Stimulated activated CD8-positive, alpha-beta memory T cell treated with anti-CD3 and anti-CD28 coated beads, Interleukin-2, amount 100 ng/mL, for 1 hour (primary cell): ENCODE results near the gene HOXC9.
A peak's percentile ranks its signal among the peaks of the same experiment; 100 is the strongest.

Source experiments
- DNase-seq, 2 donors: peaks; one replicate each; pipeline ENCODE4 v3.0.0-alpha.2; 2020; ENCODE audit warnings: low read depth in 2 of 2

The HOXC9 gene

DNA sequence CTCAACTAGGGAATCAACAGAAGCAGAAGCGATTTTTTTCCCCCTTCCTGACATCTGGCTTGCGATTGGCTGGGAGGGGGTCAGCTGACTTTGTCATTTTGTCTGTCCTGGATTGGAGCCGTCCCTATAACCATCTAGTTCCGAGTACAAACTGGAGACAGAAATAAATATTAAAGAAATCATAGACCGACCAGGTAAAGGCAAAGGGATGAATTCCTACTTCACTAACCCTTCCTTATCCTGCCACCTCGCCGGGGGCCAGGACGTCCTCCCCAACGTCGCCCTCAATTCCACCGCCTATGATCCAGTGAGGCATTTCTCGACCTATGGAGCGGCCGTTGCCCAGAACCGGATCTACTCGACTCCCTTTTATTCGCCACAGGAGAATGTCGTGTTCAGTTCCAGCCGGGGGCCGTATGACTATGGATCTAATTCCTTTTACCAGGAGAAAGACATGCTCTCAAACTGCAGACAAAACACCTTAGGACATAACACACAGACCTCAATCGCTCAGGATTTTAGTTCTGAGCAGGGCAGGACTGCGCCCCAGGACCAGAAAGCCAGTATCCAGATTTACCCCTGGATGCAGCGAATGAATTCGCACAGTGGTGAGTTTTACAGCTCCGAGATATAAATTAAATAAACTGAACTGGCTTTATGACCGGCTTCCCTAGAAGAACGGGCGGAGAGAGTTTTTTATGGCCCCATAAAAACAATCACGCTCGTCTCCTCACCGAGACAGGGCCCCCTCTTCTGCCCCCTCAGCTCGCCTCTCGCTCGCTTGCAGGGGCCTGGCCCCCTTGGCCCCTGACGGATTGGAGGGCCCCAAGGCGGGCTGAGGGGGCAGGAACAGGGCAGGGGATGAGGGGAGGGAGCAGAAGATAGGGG is 28.6 kb downstream of the HOXC9 start, which contains the start of gene HOXC6:
HOXC6 (plus strand) TSS at position 127 of the 888 bp plus-strand sequence; CDS start at position 209, 82 bp downstream.
- no peak for DNase-seq

DNA sequence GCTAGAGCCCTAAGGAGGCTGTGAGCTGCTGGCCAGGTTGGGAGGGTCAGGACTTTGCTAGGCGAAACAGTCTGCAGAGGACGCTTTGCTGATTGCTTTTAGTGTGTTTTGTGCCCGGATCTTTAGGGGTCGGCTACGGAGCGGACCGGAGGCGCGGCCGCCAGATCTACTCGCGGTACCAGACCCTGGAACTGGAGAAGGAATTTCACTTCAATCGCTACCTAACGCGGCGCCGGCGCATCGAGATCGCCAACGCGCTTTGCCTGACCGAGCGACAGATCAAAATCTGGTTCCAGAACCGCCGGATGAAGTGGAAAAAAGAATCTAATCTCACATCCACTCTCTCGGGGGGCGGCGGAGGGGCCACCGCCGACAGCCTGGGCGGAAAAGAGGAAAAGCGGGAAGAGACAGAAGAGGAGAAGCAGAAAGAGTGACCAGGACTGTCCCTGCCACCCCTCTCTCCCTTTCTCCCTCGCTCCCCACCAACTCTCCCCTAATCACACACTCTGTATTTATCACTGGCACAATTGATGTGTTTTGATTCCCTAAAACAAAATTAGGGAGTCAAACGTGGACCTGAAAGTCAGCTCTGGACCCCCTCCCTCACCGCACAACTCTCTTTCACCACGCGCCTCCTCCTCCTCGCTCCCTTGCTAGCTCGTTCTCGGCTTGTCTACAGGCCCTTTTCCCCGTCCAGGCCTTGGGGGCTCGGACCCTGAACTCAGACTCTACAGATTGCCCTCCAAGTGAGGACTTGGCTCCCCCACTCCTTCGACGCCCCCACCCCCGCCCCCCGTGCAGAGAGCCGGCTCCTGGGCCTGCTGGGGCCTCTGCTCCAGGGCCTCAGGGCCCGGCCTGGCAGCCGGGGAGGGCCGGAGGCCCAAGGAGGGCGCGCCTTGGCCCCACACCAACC is 29.8 kb downstream of the HOXC9 start:
- no peak for DNase-seq

DNA sequence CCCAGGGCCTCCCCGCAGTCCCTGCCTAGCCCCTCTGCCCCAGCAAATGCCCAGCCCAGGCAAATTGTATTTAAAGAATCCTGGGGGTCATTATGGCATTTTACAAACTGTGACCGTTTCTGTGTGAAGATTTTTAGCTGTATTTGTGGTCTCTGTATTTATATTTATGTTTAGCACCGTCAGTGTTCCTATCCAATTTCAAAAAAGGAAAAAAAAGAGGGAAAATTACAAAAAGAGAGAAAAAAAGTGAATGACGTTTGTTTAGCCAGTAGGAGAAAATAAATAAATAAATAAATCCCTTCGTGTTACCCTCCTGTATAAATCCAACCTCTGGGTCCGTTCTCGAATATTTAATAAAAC is 30.5 kb downstream of the HOXC9 start:
- no peak for DNase-seq

DNA sequence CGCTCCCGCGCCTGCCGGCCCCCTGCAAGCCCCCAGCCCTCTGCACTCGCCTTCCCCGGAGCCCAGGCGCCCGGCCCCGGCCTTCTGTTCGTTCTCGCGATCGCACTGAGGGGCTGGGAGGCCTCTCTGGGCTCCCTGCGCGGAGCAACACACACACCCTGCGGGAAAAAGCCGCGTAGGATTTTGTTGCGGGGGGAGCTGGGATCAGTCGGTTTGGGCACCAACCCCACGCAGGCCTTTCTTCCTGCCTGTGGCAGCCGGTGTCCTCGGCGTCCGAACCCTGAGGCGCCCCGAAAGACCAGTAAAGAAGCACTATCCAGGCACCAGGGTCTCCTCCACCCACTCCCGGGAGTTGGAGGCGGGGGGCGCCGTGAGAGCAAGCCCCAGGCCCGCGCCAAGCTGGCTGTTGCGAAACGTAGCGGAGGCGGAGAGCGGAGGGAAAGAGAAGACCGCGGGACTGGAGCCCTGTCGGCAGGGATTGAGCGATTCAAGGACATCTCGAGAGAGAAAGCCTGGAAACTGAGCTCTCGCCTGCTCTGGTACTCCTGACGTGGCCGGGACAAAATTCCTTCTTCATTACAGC is 31.0 kb downstream of the HOXC9 start:
- DNase-seq, result no peak

DNA sequence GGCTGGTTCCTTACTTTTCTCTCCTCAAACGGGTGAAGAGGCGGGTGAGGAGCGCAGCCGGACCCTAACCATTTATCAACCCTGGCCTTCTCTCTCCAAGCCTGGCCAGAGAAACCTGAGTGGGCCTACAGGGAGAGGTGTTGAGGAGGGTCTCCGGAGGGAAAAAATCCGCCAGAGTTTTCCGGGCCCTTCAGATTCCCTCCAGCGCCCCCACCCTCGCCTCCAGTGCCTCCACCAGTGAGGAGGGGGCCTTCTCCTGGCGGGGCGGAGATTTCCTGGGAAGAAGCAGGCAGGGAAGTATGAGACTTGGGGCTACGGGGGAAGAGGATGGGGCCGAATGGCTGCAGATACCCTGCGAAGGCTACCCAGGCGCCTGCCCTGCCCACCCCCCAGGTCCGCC is 31.5 kb downstream of the HOXC9 start:
- DNase-seq, result no peak

- no peak for DNase-seq
These were observed 32.2 kb downstream of the HOXC9 start for GRCh38 chr12:54032086-54032619.

GRCh38 chr12:54032627-54033100 is 32.7 kb downstream of the HOXC9 start, which contains the start of gene HOXC5:
Gene HOXC5 (plus strand): TSS chr12:54033050. CDS start chr12:54033123, 73 bp downstream.
- DNase-seq, result peak; percentile 33 to 38

DNA sequence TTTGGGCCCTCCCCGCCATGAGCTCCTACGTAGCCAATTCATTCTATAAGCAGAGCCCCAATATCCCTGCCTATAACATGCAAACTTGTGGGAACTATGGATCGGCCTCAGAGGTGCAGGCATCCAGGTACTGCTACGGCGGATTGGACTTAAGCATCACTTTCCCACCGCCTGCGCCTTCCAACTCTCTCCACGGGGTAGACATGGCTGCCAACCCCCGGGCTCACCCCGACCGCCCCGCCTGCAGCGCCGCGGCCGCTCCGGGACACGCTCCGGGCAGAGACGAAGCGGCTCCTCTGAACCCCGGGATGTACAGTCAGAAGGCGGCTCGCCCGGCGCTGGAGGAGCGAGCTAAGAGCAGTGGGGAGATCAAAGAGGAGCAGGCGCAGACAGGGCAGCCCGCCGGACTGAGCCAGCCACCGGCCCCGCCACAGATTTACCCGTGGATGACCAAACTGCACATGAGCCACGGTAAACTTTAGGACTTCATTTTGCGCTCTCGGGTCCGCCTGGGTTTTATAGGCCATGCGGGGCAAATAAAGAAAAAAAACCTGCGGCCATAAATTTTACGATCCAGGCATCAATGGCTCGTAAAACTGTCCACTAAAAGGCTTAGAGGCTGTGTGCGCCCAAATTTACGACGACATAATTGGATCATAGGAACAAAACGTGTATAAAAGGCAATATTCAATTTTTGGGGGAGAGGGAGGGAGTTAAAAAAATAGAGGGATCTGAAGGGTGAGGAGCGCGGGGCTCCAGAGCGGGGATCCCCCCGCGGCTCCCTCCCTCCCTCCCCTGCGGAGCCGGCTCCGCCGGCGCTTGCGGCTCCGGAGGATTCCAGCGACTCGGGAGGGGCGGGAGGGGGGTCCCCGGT is 33.4 kb downstream of the HOXC9 start:
- DNase-seq, result no peak

- no peak for DNase-seq
These were observed 34.2 kb downstream of the HOXC9 start for GRCh38 chr12:54033980-54034784.

DNA sequence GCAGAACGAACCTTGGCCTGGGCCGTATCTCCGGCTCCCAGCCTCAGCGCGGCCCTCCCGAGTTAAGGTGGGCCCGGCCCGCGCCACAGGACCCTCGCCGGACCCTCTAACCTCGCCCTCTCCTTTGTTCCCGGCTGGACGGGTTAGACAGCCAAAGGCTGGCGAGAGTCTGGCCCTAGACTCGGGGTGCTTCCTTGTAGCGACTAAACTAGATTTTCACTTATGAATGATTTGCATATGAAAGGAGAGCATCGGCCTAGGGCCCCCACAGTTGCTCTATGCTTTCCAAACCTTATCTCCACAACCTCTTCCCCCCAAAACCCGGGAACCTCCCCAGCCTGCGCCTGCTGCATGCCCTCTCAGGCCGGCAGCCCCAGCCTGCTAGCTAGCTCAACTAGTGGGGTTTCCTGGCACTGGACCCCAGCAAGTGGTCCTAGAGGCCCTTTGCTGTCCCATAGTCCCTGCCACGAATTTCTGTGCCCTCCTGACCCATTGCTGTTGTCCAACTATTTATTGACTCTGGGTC is 34.9 kb downstream of the HOXC9 start:
- DNase-seq, result no peak

DNA sequence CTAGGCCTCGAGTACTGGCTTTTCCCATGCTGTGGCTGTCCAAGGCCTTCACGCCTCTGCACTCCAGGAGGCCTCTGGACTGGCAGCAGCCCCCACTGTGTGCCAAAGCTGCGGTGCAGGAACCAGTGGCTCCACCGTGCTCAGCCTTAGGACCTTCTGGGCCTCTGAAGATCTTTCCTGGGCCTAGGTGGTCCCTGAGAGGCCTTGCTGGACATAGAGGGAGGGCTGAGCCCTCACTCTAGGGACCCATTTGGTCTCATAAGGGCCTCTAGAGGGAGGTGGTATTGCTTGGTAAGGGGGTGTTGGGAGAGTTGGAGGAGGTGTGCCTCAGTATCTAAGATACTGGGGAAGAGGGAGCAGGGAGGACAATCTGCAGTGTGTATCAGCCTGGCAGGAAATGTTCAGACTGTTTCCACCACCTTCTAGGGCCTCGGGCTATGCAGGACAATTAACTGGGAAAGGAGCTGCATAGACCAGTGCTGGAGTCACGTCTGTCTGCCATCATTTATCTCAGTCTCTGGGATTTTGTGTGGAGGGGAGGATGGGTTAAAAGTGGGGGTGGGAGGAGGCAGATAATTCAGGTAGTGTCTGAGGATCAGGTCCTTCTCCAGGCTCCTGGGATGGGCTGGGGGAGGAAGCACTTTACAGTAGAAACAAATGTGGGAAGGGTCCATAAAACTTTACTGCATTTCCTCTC is 35.8 kb downstream of the HOXC9 start:
- DNase-seq, result no peak

DNA sequence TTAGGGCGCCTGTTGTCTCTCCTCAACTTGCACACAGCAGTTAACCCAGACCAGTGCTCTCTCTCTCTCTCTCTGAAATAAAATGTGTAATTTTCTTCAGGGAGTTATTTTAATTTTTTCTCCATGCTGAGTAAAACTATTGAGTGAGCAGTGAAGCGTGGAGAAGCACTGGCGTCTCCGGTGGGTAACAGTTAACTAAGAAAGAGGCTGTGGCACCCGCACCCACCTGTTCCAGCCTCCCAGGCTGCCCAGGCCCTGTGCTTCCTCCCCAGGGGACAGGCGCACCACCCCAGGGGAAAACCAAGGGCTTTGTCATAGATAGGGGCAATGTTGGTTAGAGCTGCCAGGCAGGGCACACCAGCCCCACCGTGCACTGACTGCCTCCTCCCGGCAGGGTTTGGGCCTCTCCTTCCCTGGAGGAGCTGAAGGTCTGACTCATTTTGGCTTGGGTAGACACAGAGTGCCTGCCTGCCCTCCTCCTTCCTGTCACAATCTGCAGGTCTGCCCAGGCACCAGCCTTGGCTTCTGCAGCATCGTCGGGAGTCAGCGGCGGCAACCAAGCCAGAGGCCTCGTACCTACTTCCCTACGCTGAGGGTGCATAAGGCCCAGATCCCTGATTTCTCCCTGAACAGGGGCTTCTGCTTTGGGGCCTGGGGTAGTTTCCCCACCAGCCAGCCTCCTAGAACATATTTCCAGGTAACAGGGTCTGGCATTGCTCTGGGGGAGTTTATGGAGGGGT is 36.8 kb downstream of the HOXC9 start:
- DNase-seq, result no peak

DNA sequence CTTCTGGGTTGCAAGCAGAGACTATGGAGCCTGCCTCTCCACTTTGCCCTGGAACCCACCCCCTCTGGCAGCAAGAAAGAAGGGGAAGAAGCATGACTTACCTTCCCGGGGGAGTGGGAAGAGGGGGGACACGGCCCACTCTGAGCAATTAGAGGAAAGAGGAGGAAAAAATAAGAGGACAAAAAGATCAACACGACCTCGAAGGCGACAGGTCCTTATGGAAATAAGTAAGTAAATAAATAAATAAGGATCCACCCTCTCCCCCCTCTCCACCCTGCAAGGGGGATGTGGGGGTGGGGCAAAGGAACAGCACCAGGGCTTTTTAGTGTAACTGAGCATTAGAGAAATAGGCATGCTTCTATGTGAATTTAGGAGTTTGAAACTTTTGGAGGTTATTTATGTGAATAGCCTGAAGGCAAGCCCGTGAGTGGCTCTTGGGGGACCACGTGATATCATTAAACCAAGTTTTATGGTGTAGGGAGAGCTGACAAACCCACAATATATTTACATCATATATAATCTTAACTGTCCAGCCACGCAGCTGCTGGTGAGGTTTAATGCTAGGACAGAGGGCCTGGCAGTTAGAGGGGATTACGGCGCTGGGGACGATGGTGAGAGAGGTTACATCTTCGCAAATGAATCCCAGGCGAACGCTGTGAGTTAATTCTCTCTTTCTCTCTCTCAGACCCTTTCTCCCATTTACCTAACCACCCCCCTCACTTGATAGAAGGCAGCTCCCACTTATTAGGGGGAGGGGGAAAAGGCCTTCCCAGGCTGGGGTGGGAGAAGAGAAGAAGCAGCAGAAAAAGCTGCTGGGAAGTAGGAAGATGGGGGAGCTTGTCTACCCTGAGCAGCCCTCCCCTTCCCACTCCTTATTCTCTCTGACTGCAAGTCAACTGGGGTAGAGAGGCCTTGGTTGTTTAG is 37.7 kb downstream of the HOXC9 start:
- no peak for DNase-seq

DNA sequence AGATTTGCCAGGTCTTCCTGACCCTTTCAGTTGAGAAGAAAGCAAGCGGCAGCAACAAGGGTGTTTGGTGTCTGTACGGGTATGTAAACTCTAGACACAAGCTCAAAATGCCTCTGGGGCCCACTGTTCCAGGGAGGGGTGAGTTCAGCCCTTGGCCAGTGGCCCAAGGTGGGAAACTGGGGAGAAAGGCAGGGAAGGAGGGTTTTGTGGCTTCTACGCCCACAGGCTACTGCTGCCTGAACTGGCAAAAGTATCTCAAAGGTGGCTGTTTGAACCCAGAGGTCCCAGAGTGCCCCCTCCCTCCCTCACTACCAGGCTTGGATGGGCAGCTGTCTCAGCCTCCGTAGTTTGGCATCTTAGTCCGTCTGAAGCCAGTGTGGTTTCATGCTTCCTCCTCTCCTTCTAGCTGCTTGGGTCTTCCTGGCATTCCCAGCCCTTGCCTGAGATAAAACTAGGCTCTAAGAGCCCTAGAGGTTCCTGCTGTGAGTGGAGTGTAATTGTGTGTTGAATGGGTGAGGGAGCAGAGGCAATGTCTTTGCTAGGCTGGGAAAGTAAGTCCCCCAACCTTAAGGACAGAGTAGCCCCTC is 38.4 kb downstream of the HOXC9 start:
- no peak for DNase-seq

- DNase-seq, result no peak
These were observed 39.0 kb downstream of the HOXC9 start for GRCh38 chr12:54038871-54039414.

DNA sequence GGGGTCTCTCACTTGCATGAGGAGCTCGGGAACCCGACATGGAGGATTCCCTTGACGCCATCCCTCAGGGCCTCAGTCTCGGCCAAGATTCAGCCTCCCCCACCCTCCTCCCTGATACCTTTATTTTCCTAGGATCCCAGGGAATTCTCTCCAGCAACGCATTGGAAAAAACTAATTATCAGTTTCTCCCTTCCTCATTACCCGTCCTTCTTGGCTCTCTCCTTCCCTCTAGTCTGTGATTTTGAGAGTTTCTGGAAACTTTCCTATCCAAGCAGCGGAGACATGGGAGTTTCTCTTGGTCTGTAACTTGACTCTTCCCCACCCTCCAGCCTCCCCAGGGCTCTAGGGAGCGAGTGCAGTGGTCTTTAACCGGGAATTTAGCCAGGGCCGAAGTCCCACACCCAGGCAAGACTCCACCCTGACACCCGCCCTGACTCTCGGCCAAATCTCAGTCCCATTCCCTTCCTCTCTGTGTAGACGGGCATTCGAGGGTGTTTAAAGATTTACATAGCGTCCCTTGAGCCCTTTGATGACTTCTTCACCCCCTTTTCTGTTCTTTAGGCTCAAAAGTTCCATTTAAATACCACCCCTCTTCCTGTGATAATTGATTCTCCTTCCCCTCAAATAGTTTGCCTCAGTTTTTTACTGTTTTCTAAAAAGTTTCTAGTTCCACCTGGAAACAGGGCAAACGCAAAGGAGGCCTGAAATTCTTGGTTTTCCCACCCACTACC is 39.6 kb downstream of the HOXC9 start:
- DNase-seq, result no peak
